Left lung (tissue), 10 donors: ENCODE data around the gene SDK1. TPM values are rescaled to one million over a fixed set of nuclear protein-coding genes. Genes with fewer than 3 reads are reported as not detected.

Experiments
- ATAC-seq: fragments of 200-7000 bp; cut with Tn5 transposase; one replicate; pipeline ENCODE4 v1.9.1; 2020; ENCODE audit warnings: moderate library complexity
- DNase-seq, 4 donors: peaks; one replicate each; pipeline ENCODE4 v3.0.0-alpha.2; 2013 to 2020
- H3K27ac ChIP-seq, 2 donors: fragments of 200-600 bp; sonication (generic) in 1 of 2; one replicate each; pipeline versions ENCODE4 v1.5.0 to v1.8.0; 2020 to 2021
- H3K27me3 ChIP-seq, 2 donors: fragments of 200-600 bp; sonication (generic) in 1 of 2; one replicate each; pipeline versions ENCODE4 v1.5.0 to v1.8.0; 2020 to 2021
- H3K36me3 ChIP-seq, 2 donors: fragments of 200-600 bp; sonication (generic) in 1 of 2; one replicate each; pipeline versions ENCODE4 v1.5.0 to v1.8.0; 2020 to 2021
- H3K4me1 ChIP-seq, 2 donors: fragments of 200-600 bp; one replicate each; pipeline ENCODE4 v1.8.0; 2021
- H3K4me3 ChIP-seq, 2 donors: fragments of 200-600 bp; sonication (generic) in 1 of 2; one replicate each; pipeline versions ENCODE4 v1.5.0 to v1.8.0; 2020 to 2021; ENCODE audit warnings: mild to moderate bottlenecking in 1 of 2
- H3K9me3 ChIP-seq, 2 donors: fragments of 200-600 bp; sonication (generic) in 1 of 2; one replicate each; pipeline versions ENCODE4 v1.5.0 to v1.8.0; 2020 to 2021
- CTCF ChIP-seq, 2 donors: fragments of 200-600 bp; sonication (generic) in 1 of 2; IDR thresholded peaks; one replicate each; pipeline versions ENCODE4 v1.5.0 to v1.8.0; 2021; ENCODE audit warnings: antibody characterized with exemption in 2 of 2
- intact Hi-C, 2 donors: fragments of 100-400 bp; cut with DNase I; formaldehyde crosslinking; loops; one replicate each; pipeline versions ENCODE4 v1.11.2 to v1.14.2; 2022
- polyA plus RNA-seq, 6 donors: library from polyadenylated mRNA; unstranded; fragments of 120-200 nt; gene quantifications; one replicate each; pipeline ENCODE4 v1.2.1, GENCODE V29; 2013; ENCODE audit not compliant: insufficient read length in 6 of 6
- total RNA-seq, 2 donors: library from RNA; stranded (reverse); fragmentation: NEBNext Ultra II Directional; extraction: Animal tissue kit (Norgen Biotek cat#: 25700); gene quantifications; one replicate each; pipeline ENCODE4 v1.2.1, GENCODE V29; 2021
- donor health status: DM: no; HTN: yes; CAD: no.
- donor health status: DM: no; HTN: no; CAD: no.

Gene SDK1
- total and polyA plus RNA-seq, 8 donors, result 5.5 to 17.6 (median 13.0) TPM

- H3K36me3 ChIP-seq, result no peaks in the 10 kb centered on the region
- no peaks in the 10 kb centered on the region for H3K4me1 ChIP-seq
- no peaks in the 10 kb centered on the region for H3K27me3 ChIP-seq
- peaks cover 0 to 30% of the 10 kb centered on the region in 2 donors for H3K9me3 ChIP-seq
- no peak overlapping the region for H3K4me3 ChIP-seq
- no peak for TF ChIP-seq CTCF (IDR thresholded peaks at IDR 0.05)
- ATAC-seq, result no peak
- no peak overlapping the region for H3K27ac ChIP-seq
- DNase-seq, result no peak
- intact Hi-C loops, result no loop called here
Measured at GRCh38 chr7:4247106-4247876, 946.2 kb downstream of the SDK1 start.

GRCh38 chr7:4248295-4248694, 947.2 kb downstream of the SDK1 start:
- intact Hi-C loops, result no loop called here
- no peak for TF ChIP-seq CTCF (IDR thresholded peaks at IDR 0.05)
- Histone ChIP-seq H3K4me1 (no peaks in the 10 kb centered on the region), H3K27me3 (no peaks in the 10 kb centered on the region), H3K36me3 (no peaks in the 10 kb centered on the region), H3K9me3 (peaks cover 0 to 30% of the 10 kb centered on the region in 2 donors), H3K27ac (no peak overlapping the region), H3K4me3 (no peak overlapping the region)
- DNase-seq (no peak), ATAC-seq (no peak)

DNA sequence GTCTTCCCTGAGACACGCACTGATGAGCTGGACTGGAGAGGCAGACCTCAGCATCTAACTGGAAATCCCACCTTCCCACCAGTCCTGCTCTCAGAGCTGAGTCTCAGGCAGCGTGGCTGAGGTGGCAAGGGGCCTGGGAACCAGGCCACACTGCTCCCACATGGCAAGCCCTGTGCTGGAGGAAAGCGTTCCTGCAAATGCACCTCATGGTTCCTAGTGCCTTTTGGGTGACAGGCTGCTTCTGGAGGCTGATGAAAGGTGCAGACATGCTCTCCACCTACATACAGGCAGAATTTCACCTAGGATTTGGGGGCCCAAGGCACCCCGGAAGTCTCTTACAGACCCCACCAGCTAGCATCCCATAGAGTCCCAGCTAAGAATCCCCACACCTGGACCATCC, 948.2 kb downstream of the SDK1 start:
- Histone ChIP-seq H3K9me3 (peaks cover 0 to 24% of the 10 kb centered on the region in 2 donors), H3K4me1 (no peaks in the 10 kb centered on the region), H3K27me3 (no peaks in the 10 kb centered on the region), H3K4me3 (no peak overlapping the region), H3K27ac (no peak overlapping the region), H3K36me3 (no peaks in the 10 kb centered on the region)
- DNase-seq (no peak), ATAC-seq (no peak)
- intact Hi-C loops, result no loop called here
- TF ChIP-seq CTCF (IDR thresholded peaks at IDR 0.05), result no peak

GRCh38 chr7:4255336-4255735, 954.3 kb downstream of the SDK1 start:
- Histone ChIP-seq H3K27me3 (no peaks in the 10 kb centered on the region), H3K36me3 (no peaks in the 10 kb centered on the region), H3K4me1 (no peaks in the 10 kb centered on the region), H3K4me3 (no peak overlapping the region), H3K9me3 (peaks cover 0 to 20% of the 10 kb centered on the region in 2 donors), H3K27ac (no peak overlapping the region)
- no peak for DNase-seq
- ATAC-seq, result no peak
- TF ChIP-seq CTCF (IDR thresholded peaks at IDR 0.05), result no peak
- intact Hi-C loops, result no loop called here

- Histone ChIP-seq H3K4me1 (no peaks in the 10 kb centered on the region), H3K36me3 (no peaks in the 10 kb centered on the region), H3K27me3 (no peaks in the 10 kb centered on the region), H3K4me3 (no peak overlapping the region), H3K9me3 (peaks cover 0 to 14% of the 10 kb centered on the region in 2 donors), H3K27ac (peak overlapping the region in 1 of 2 donors; percentile 20)
- ATAC-seq, result no peak
- TF ChIP-seq CTCF (IDR thresholded peaks at IDR 0.05), result no peak
- intact Hi-C loops, result no loop called here
- peak in 2 of 4 donors; percentile 37 to 41 for DNase-seq
Measured at GRCh38 chr7:4256286-4256685, 955.2 kb downstream of the SDK1 start.
